ENCODE data around the gene CASS4.

- TF ChIP-seq CTCF (conservative IDR thresholded peaks at IDR 0.05; ENCODE audit: low read length), result no peak
- no peak for TF ChIP-seq EZH2phosphoT487 (IDR thresholded peaks at IDR 0.05; ENCODE audit: borderline replicate concordance, low read depth, low read length)
These were observed 39.2 kb downstream of the CASS4 start for GRCh38 chr20:56451056-56451765.
